HG03025 (cell line): ENCODE results near the gene SHC1.
"Not testable (repeated sequence)": the region's sequence is repeated elsewhere in the genome, so short reads cannot be mapped to it uniquely, and the experiment has no call there.

Source experiments
- ATAC-seq: cut with Tn5 transposase; IDR thresholded peaks from one replicate; pipeline ENCODE4 v1.9.1; 2021; ENCODE audit warnings: mild to moderate bottlenecking, moderate library complexity; ENCODE audit not compliant: unreplicated experiment, low FRiP score

Gene SHC1

GRCh38 chr1:154998201-154998780, 27.7 kb upstream of the SHC1 start:
- no peak for ATAC-seq

- ATAC-seq: no peak
Measured at GRCh38 chr1:154996966-154997701, 26.6 kb upstream of the SHC1 start.

GRCh38 chr1:154995301-154995983, 24.9 kb upstream of the SHC1 start:
- ATAC-seq: not testable (repeated sequence)

GRCh38 chr1:154994591-154994990, 24.0 kb upstream of the SHC1 start:
- ATAC-seq: no peak

- no peak for ATAC-seq
Measured at GRCh38 chr1:154994269-154994587, 23.7 kb upstream of the SHC1 start.

- no peak for ATAC-seq
Measured at GRCh38 chr1:154993572-154994268, 23.2 kb upstream of the SHC1 start, which contains the start of gene LENEP. Gene LENEP, plus strand, starts transcription at chr1:154993586. Its CDS starts 22 bp downstream, at chr1:154993608.

GRCh38 chr1:154992721-154993571, 22.4 kb upstream of the SHC1 start:
- no peak for ATAC-seq

GRCh38 chr1:154990276-154990675, 19.7 kb upstream of the SHC1 start:
- no peak for ATAC-seq

GRCh38 chr1:154989195-154989860, 18.8 kb upstream of the SHC1 start:
- ATAC-seq: no peak

GRCh38 chr1:154988058-154988954, 17.8 kb upstream of the SHC1 start:
- ATAC-seq: no peak

- ATAC-seq: no peak
Measured at GRCh38 chr1:154987326-154987725, 16.8 kb upstream of the SHC1 start.

- ATAC-seq: not testable (repeated sequence)
Measured at GRCh38 chr1:154986736-154987135, 16.2 kb upstream of the SHC1 start.

GRCh38 chr1:154983776-154984466, 13.4 kb upstream of the SHC1 start:
- ATAC-seq: no peak

- peak; percentile 96 for ATAC-seq
Measured at GRCh38 chr1:154982897-154983648, 12.5 kb upstream of the SHC1 start, which contains the start of gene FLAD1. Gene FLAD1, plus strand, starts transcription at chr1:154983344. Its CDS starts 351 bp downstream, at chr1:154983695.

- ATAC-seq: no peak
Measured at GRCh38 chr1:154982341-154982740, 11.8 kb upstream of the SHC1 start.

- no peak for ATAC-seq
Measured at GRCh38 chr1:154978360-154978759, 7.8 kb upstream of the SHC1 start.

- not testable (repeated sequence) for ATAC-seq
Measured at GRCh38 chr1:154977762-154978161, 7.2 kb upstream of the SHC1 start.
